SU-DHL-6 (cell line): Measurements from ENCODE around the gene SLC35F1.

Experiments
- EZH2phosphoT487 ChIP-seq: fragments of 200-600 bp; sonication (generic), shearing (Covaris generic); conservative IDR thresholded peaks from 2 replicates; pipeline ENCODE4 v1.6.1; 2018; ENCODE audit warnings: mild to moderate bottlenecking, antibody characterized with exemption, low read length, moderate library complexity, mixed read lengths
- TF ChIP-seq, protein P1 (sequence below): fragments of 200-600 bp; sonication (generic); IDR thresholded peaks from one replicate; pipeline ENCODE4 v1.5.1; 2017; ENCODE audit warnings: antibody characterized with exemption, mild to moderate bottlenecking, low read length, moderate library complexity; ENCODE audit not compliant: insufficient read depth, poor library complexity, severe bottlenecking

GRCh38 chr6:117955684-117956256, 48.7 kb downstream of the SLC35F1 start:
- TF ChIP-seq, protein P1, sequence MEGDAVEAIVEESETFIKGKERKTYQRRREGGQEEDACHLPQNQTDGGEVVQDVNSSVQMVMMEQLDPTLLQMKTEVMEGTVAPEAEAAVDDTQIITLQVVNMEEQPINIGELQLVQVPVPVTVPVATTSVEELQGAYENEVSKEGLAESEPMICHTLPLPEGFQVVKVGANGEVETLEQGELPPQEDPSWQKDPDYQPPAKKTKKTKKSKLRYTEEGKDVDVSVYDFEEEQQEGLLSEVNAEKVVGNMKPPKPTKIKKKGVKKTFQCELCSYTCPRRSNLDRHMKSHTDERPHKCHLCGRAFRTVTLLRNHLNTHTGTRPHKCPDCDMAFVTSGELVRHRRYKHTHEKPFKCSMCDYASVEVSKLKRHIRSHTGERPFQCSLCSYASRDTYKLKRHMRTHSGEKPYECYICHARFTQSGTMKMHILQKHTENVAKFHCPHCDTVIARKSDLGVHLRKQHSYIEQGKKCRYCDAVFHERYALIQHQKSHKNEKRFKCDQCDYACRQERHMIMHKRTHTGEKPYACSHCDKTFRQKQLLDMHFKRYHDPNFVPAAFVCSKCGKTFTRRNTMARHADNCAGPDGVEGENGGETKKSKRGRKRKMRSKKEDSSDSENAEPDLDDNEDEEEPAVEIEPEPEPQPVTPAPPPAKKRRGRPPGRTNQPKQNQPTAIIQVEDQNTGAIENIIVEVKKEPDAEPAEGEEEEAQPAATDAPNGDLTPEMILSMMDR, result no peak
- TF ChIP-seq EZH2phosphoT487, result no peak
